ENCODE results near the gene TNFAIP1.
"Not testable (repeated sequence)": the region's sequence is repeated elsewhere in the genome, so short reads cannot be mapped to it uniquely, and the experiment has no call there.

Gene TNFAIP1, protein sequence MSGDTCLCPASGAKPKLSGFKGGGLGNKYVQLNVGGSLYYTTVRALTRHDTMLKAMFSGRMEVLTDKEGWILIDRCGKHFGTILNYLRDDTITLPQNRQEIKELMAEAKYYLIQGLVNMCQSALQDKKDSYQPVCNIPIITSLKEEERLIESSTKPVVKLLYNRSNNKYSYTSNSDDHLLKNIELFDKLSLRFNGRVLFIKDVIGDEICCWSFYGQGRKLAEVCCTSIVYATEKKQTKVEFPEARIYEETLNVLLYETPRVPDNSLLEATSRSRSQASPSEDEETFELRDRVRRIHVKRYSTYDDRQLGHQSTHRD

DNA sequence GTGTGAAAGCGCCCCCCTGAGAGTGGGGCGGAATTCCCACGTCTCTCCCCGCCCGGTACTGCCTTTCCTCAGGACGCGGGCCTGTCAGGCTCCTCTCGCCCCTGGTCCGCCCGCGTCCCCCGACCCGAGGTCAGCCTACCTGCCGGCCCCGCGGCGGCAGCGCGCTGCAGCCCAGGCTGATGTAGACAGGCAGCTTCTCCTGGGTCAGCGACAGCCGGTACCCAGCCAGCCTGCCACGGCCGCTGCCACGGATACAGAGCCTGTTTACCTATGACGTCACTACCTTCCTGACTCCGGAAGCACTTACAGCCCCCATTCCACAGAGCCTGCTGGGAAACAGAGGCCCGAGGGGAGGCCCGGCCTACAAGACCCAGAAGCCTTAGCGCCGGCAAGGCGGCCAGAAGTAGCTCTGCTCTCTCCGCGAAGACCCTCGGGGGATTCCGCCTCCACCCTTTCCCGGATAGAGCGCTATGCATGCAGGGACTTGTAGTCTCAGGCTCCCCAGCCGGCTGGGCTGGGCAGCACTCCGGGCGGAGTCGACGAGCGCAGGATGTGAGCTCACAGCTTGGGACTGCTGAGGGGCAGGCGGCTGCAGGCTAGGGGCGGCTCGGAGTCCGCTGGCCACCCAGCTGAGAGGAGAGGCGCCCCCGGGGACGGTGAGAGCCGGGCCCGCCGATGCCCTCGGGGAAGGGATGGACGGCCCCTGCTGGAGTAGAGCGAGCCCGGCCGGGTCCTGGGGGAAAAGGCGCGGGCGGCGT is at the start of gene TNFAIP1, which contains the start of gene IFT20:
Gene TNFAIP1, plus strand, starts transcription at position 561 of the 758 bp plus-strand sequence. CDS start 3,761 bp downstream, outside the sequence.
Gene IFT20, minus strand, starts transcription at position 272 of the 758 bp plus-strand sequence. CDS start 3,487 bp downstream, outside the sequence.
- DNase-seq = peak; percentile 99

DNA sequence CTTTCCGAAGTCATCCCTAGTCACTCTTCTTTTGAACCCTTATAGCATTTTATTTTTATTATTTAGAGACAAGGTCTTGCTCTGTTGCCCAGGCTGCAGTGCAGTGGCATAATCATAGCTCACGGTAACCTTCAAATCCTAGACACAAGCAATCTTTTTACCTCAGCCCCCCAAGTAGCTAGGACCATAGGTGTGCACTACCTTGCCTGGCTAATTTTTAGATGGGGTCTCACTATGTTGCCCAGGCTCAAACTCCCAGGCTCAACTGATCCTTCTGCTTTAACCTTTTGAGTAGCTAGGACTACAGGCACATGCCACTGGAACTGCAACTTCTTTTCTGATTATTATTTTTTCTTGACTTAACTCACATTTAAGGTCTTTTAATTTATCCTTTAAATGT is 49.6 kb upstream of the TNFAIP1 start:
- no peak for DNase-seq

DNA sequence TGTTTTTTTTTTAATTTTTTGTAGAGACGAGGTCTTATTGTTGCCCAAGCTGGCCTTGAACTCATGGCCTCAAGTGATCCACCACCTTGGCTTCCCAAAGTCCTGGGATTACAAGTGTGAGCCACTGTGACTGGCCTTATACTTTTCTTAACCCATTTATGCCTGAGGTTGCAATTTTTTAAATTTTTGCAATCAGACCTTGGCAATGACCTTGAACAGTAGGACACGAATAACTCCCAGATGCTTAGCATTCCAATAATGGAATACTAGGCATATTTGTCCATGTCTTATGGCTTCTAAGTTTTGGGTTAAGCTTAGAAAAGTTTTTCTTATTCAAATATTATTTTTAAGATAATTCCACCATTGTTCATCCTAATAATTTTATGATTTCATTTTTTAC is 44.9 kb upstream of the TNFAIP1 start:
- no peak for DNase-seq

DNA sequence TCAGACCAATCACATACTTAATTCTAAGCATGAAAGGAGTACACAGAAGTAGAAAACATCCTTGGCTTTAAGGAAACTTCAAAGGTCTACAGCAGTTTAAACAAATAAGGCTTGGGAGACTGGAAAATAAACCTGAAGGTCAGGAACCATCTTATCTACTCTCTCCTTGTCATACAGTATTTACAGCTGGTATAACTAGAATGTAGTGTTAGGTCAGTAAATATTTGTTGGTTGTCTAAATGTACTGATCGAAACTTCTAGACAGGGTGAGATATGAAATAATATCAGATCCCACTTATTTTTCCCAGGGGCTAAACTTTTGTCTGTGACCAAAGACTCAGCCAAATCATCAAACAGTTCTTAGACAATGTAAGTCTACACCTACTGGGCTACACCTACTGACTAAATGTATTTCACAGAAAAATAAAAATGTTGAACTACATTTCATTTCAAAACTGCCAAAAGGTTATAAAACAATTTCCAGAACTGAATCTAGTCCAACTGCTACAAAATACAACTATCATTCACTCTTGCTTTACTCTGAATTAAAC is 43.7 kb upstream of the TNFAIP1 start:
- DNase-seq = no peak

DNA sequence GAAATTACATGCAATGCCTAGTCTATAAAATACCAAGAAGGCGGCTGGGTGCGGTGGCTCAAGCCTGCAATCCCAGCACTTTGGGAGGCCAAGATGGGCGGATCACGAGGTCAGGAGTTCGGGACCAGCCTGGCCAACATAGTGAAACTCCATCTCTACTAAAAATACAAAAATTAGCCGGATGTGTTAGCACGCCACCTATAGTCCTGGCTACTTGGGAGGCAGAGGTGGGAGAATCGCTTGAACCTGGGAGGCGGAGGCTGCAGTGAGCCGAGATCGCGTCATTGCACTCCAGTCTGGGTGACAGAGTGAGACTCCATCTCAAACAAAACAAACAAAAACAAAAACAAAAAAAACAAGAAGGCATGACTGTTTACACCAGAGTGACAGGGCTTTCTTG is 42.7 kb upstream of the TNFAIP1 start:
- not testable (repeated sequence) for DNase-seq

DNA sequence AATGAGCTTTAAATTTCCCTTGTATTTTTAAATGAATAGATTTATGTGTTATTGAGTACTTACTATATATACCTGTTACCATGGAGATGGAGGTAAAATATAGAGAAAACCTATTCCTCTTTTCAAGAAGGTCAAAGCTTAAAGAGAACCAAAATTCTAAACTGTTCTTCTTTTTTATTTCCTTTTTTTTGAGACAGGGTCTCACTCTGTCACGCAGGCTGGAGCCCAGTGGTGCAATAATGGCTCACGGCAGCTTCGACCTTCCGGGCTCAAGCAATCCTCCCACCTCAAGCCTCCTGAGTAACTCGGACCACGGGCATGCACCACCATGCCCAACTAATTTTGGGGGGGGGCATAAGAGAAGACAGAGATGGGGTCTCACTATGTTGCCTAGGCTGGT is 41.6 kb upstream of the TNFAIP1 start:
- no peak for DNase-seq

DNA sequence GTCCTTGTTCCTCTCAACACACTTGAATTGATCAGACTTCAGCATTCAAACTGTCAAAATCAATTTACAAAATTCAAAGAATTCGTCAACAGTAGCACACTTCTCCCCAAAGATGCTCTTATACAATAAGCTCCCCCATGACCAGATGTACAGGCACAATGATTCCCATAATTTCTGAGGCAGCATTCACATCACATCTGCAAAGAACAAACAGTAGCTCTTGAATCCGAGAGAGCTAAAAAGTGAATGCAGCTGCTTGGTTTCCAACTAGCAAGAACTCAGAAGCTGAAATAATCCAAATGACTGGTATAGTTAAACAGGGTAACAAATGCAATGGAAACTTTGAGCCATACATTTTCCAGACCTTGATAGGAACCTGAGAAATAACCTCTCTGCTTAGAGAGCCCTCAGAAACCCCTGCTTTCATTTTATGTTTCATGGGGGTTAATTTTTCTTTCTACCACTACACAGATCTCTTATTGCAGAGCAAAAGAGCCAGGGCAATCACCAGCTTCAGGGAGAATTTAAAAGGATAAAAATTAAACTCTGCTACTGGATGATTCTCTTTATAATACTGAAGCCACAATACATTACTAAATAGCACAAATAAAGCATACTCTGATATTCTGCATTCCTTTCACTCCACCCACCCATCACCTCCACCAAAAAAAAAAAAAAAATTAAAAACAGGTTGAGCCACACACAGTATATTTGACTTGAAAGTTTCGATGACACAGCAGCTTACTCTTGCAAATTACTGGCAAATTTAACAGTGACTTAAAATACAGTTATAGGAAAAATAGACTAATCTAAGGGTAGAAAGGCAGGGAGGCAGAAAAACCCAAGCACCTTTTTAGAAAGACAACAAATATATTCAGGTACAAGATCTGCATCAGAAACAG is 39.6 kb upstream of the TNFAIP1 start:
- DNase-seq = peak in 1 of 2 donors; percentile 6

DNA sequence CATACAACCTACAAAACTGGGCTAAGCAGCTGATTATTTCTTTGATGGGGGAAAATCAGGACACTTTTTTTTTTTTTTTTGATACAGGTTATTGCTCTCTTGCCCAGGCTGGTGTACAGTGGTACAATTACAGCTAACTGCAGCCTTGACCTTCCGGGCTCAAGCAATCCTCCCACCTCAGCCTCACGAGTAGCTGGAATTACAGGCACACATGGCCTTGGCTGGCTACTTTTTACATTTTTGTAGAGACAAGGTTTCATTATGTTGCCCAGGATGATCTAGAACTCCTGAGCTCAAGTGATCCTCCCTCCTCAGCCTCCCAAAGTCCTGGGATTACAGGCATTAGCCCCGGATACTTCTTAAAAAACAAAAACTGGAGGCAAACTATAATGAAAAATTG is 37.1 kb upstream of the TNFAIP1 start:
- DNase-seq = no peak

DNA sequence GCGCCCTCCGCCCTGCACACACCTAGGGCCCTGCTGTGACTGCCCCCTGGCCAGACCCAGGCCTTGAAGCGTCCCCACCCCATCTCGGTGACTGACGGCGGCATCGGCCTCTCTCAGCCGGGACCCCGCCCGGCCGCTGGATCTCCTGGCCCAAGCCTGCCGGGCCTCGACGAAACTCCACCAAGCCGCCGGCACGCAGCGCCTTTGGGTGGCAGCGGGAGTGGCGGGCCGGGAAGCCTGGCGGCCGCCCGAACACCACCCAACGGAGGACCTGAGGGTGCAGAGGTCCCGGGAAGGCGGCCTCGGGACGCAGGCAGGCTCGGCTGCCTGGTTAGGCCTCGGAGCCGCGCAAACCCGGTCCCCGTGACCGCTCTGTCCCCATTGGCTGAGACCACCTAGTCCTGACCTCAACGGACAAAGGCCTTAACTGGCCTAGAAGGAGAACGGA is 28.6 kb upstream of the TNFAIP1 start:
- no peak for DNase-seq

DNA sequence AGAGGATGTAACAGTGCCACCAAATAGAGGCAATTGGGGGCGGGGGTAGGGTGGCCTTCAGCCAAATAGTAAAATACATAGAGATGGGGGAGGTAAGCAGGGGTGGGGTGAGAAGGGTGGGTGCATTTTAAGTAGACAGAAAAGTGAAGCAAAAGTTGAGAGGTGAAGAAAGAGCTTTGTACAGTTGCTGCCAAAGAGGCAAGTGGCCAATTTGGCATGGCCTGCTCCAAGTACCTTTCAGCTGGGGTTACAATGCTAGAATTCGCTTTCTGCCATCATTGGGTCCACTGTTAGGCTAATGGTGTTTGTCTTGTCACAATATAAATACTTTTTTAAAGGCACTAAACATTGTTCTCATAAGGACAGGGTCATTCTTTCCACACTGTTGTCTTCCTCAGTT is 21.7 kb upstream of the TNFAIP1 start:
- no peak for DNase-seq

DNA sequence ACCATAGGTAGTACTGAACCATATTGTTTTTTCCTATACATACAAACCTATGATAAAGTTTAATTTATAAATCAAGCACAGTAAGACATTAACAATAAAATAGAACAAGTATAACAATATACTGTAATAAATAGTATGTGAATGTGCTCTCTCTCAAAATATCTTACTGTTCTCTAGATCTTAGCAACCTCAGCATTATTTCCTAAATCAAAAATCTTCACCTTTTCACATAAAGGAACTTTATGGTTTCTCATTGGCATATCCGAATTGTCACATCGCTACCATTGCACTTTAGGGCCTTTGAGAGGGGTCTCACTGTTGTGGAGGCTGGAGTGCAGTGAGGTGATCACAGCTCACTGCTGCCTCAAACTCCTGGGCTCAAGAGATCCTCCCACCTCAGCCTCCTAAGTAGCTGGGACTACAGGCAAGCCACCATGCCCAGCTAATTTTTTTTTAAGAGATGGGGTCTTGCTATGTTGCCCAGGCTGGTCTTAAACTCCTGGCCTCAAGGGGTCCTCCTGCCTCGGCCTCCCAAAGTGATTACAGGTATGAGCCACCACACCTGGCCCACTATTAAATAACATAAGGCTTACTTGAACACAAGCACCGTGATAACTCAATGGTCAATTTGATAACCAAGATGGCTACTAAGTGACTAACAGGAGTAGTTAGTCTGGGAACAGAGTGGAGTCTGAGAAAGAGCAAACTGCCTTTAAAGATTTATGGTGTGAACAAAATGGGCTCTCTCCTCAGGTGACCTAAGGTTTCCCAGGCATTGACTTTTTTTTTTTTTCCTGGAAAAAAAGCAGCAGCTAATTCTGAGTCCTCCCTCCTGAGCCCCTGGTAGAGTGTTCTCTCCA is 19.5 kb upstream of the TNFAIP1 start:
- DNase-seq = no peak

DNA sequence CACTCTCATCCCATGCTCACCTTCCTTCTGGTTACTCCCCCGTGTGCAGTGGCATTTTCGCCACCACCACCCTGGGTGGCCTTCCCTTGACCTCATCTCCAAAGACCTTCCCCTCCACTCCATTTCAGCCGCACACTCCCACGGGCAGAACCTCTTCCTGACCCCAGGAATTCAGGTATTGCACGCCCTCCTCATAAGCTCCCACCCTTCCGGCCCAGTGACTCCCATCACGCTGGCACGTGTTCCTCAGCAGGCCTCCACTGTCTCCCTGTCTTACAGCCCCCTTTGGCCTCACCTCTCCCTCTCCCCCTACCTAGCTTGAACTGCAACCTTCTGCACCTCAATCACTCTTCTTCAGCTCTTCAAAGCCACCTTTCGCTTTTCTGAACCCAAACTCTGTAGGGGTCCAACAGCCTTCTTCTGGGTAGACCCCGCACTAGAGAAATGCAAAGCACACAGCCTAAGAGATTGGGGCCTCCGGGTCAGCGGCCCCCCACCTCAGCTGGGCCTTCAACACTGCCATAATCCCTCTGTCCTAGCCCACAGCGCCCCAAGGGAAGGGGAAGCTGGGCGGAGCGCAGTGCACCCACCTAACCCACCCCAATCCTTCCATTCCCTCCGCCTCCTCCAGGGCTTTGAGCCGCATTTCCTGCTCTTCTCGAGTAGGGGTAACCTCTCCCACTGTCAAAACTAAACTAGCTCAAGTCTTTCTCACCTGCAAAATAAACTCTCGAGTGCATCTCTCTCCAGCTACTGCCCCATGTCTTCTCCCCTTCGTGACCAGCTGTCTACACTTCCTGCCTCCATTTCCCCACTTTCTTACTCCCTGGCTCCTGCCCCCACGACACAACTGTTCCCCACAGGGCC is 18.2 kb upstream of the TNFAIP1 start:
- no peak for DNase-seq

DNA sequence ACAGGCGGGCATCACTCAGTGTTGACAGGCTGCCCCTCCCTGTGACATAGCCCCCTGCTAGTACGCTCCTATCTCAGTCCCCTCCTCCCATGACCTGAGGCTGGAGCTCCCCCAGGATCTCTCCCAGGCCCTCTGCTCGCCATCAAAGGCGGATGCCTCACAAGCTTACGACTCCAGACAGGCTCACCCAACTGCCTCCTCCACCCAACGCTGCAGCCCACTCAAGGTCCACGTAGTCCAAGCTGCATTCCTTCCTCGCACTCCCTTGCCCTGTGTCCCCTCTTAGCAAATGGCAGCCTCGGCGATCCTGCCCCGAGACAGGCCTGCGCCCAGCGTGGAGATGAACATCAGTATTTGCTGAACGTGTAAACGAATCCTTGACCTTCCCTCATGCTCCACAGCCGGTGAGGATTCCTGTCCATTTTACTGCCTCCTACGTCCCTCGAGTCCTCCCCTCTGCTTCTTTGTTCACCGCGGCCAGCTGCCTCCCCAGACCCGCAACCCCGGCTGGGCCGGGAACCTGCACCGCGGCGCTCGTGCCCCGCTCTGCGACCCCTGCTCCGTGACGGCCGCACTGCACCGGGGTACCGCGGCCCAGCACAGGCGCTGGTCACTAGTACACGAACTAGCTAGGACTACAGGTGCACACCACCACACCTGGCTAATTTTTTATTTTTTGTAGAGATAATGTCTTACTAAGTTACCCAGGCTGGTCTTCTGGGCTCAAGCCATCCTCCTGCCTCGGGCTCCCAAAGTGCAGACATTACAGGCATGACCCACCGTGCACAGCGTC is 17.4 kb upstream of the TNFAIP1 start:
- DNase-seq = no peak

DNA sequence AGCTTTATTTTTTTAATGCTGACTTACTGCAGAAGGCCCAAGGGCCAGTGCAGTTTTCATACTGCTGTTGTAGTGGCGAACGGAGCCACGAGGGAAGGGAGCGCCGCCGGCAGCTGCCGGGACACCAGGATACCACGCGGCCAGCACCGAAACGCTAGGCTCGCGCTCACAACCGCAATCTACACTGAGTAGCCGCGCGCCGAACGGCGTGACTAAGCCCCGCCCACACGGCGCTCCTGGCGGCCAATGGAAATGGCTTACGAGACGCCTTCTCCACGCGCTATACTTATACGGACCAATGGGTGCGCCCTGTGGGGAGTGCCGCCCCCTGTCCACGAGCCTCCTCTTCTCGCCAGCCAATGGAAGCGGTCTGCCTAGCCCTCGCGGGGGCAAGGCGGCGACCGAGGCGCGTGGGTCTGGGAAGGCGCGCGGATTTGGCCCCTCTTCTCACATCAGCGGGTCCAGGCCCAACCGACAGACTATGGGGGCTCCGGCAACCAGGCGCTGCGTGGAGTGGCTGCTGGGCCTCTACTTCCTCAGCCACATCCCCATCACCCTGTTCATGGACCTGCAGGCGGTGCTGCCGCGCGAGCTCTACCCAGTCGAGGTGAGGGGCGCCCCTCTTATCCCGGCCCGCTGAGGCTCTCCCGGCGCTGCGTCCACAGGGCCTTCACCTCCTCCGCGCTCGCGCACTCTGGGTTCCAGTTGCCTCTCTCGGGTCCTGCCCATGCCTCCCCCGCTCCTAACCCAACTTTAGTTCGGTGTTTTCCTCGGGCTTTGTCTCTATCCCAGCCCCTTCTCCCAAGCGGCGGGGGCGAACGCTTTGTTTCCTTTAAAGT is 16.6 kb upstream of the TNFAIP1 start, which contains the start of gene TMEM97:
Gene TMEM97, plus strand, starts transcription at position 442 of the 839 bp plus-strand sequence. Its CDS starts 40 bp downstream, at position 482.
- DNase-seq = peak; percentile 94 to 96

DNA sequence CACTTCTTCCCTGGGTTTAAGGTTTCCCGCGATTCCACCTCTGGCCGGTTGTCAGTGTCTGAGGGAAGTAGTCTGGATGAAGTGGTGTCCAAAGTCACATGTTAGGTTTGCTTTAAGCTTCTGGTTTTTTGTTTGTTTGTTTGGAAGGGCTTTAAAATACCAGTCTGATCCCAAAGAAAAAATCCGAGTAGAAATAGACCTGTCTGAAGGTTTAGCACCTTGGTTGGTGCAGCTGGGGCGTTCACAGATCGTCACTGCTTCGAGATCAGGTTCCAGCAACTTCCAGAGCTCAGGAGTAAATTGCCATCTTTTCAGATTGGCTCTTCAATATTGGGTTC is 16.0 kb upstream of the TNFAIP1 start:
- no peak for DNase-seq

DNA sequence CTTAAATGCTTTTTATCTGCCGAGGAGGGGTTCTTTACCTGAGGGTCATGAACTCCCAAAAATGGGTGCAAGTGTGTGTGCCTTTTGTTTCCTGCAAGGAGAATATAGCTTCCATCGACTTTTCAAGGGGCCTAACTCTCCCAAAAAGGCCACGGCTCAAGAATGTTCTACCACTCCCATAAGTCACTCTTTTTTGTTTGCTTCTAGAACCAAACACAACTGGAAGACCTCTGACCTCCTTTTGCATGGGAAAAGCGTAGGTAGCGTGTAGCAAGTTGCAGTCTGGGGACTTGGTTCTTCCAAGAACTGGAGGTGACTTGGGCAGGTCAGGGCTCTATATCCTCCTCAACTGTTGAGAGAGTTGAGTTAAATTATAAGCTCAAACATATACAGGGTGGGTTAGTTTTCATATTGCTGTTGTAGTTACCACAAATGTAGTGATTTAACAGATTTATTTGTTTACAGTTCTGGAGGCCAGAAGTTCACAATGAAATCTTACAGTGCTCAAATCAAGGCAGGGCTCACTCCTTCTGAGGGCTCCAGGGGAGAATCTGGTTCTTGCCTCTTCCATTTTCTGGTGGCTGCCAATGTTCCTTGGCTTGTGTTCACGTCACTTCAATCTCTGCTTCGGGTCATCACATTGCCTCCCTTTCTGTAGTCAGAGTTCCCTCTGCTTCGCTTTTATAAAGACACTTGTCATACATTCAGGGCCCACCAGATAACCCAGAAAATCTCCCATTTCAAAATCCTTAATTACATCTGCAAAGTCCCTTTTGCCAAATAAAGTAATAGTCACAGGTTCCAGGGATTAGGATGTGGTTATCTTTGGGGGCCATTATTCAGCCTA is 15.1 kb upstream of the TNFAIP1 start:
- DNase-seq = no peak

DNA sequence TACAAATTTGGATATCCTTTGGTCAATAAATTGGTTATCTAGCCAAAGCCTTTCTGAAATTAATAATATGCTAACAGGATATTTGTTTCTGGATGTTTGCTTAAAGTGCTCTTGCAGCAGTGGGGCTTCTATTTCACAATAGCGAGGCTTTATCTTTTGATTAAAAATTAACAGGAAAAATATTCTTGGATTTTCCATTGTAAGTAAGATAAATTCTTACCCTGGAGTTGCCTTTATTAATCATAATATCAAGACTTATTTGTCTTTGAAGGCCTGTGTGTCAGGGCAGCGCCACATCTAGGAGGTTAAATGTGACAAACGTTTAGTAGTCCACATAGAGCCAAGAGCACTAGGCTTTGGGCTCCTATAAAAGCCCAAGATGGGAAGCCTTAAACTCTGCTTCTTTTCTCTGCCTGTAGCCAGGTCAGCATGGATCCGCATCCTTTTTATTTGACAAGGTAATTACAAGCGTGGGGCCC is 11.3 kb upstream of the TNFAIP1 start:
- DNase-seq = no peak

DNA sequence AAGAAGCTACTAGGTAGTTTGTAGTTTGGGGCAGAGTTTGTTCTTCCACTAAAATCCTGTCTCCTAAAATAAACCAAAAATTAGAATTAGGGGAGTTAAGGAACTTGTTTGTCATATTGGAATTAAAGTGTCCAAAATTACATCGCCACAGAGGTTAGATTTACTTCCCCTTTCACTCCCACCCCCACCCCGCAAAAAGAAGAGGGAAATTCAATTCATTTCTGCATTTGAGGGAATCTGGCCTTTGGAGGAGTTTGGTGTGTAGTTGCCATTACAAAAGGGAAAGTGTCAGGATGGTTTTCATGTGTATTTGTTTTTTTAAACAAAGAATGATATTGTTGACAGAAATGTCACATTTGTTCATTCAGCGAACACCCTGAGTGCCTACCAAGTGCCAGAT is 10.8 kb upstream of the TNFAIP1 start:
- no peak for DNase-seq

Data from hippocampal formation (tissue), 2 donors.